HepG2 (cell line): ENCODE data around the gene PRKAG1. TPM values are rescaled to one million over a fixed set of nuclear protein-coding genes. Genes with fewer than 3 reads are reported as not detected.

Source experiments
- ATAC-seq: fragments of 200-7000 bp; cut with Tn5 transposase; 3 replicates; pipeline ENCODE4 v1.9.1; 2020; ENCODE audit warnings: mild to moderate bottlenecking, moderate library complexity
- BruUV-seq: library from RNA; stranded (reverse); fragments of 400-500 nt; replicated peaks from 2 replicates; lab custom pipeline; 2021; lab: Mats Ljungman, UMichigan
- CTCF ChIA-PET: fragments of 300-600 bp; formaldehyde crosslinking; extraction: SDS; loops from one replicate; lab custom pipeline; 2021; ENCODE audit warnings: low total read pairs, inconsistent platforms, low intra/inter-chr PET ratio; lab: Yijun Ruan, JAX
- POLR2A ChIA-PET: fragments of 350-600 bp; sonication (Branson Sonifier 250); formaldehyde crosslinking; loops from one replicate; lab custom pipeline; 2020; ENCODE audit warnings: antibody characterized with exemption, inconsistent platforms; lab: Yijun Ruan, JAX
- DNase-seq: peaks from one replicate; pipeline ENCODE4 v3.0.0-alpha.2; 2015; ENCODE audit warnings: low spot score
- FAIRE-seq: peaks from 3 replicates; lab custom pipeline; 2011; peaks lifted over from hg19 to GRCh38; lab: Jason Lieb, UNC
- H2AFZ ChIP-seq: one replicate; pipeline ENCODE4 v1.6.1; 2011; ENCODE audit warnings: low read length, inconsistent platforms
- H3K27ac ChIP-seq: fragments of 300-600 bp; 3 replicates; pipeline ENCODE4 v1.8.0; 2011; ENCODE audit warnings: mixed run types, mild to moderate bottlenecking, mixed read lengths, low read length, inconsistent platforms; ENCODE audit not compliant: insufficient read depth; ENCODE audit errors: extremely low read length
- H3K27me3 ChIP-seq, 2 experiments: fragments of 200-600 bp in 1 of 2; 2 replicates in 1 of 2; 3 replicates in 1 of 2; pipeline versions ENCODE4 v1.6.0 to v1.8.0; 2011; ENCODE audit warnings: low read length in 2 of 2, mild to moderate bottlenecking in 2 of 2, moderate library complexity in 2 of 2, inconsistent platforms in 1 of 2; ENCODE audit not compliant: insufficient read depth in 2 of 2, control insufficient read depth in 1 of 2
- H3K36me3 ChIP-seq, 2 experiments: fragments of 200-600 bp in 1 of 2; replicated peaks in 1 of 2; 2 replicates in 1 of 2; 3 replicates in 1 of 2; pipeline versions ENCODE4 v1.5.1 to v1.8.0; 2011; ENCODE audit warnings: low read length in 2 of 2, inconsistent platforms in 1 of 2; ENCODE audit not compliant: insufficient read depth in 2 of 2, control insufficient read depth in 1 of 2
- H3K4me1 ChIP-seq: 2 replicates; pipeline ENCODE4 v1.5.1; 2012; ENCODE audit warnings: low read length, inconsistent platforms; ENCODE audit not compliant: insufficient read depth
- H3K4me2 ChIP-seq: 2 replicates; pipeline ENCODE4 v1.6.0; 2011; ENCODE audit warnings: low read depth, low read length, inconsistent platforms
- H3K4me3 ChIP-seq, 3 experiments: fragments of 200-600 bp in 1 of 3; sonication (generic), shearing (Covaris generic) in 1 of 3; replicated peaks in 1 of 3; 2 replicates each; pipeline ENCODE4 v1.5.1; 2011 to 2016; ENCODE audit warnings: low read length in 3 of 3, inconsistent platforms in 2 of 3, low read depth in 2 of 3, mild to moderate bottlenecking in 2 of 3, control low read depth in 1 of 3, mixed read lengths in 1 of 3; ENCODE audit not compliant: insufficient read depth in 1 of 3
- H3K79me2 ChIP-seq: one replicate; pipeline ENCODE4 v1.6.1; 2011; ENCODE audit warnings: low read length, inconsistent platforms; ENCODE audit not compliant: insufficient read depth
- H3K9ac ChIP-seq: 2 replicates; pipeline ENCODE4 v1.6.0; 2011; ENCODE audit warnings: mild to moderate bottlenecking, low read depth, low read length, inconsistent platforms; ENCODE audit not compliant: insufficient read depth
- H3K9me3 ChIP-seq: 2 replicates; pipeline ENCODE4 v1.5.1; 2012; ENCODE audit warnings: mild to moderate bottlenecking, low read length
- H4K20me1 ChIP-seq: 2 replicates; pipeline ENCODE4 v1.6.0; 2011; ENCODE audit warnings: inconsistent platforms, mild to moderate bottlenecking, low read length, moderate library complexity; ENCODE audit not compliant: insufficient read depth
- ASH2L ChIP-seq: fragments of 300-600, 200-600 bp; sonication (generic); IDR thresholded peaks from 2 replicates; pipeline ENCODE4 v1.7.0; 2017; ENCODE audit warnings: low read depth, mild to moderate bottlenecking, moderate library complexity, mixed read lengths, low read length; ENCODE audit not compliant: insufficient read length
- BRD4 ChIP-seq: sonication (generic); formaldehyde crosslinking; IDR thresholded peaks from 2 replicates; pipeline ENCODE4 v1.4.0; 2020; ENCODE audit warnings: missing genetic modification reagents
- CCAR2 ChIP-seq: fragments of 200-400 bp; formaldehyde crosslinking; optimal IDR thresholded peaks from 2 replicates; pipeline ENCODE3; 2018; ENCODE audit warnings: low read depth, mild to moderate bottlenecking, low read length, moderate library complexity
- HDAC1 ChIP-seq: sonication (generic); formaldehyde crosslinking; IDR thresholded peaks from 2 replicates; pipeline ENCODE4 v1.5.1; 2020; ENCODE audit warnings: mild to moderate bottlenecking, missing genetic modification reagents
- MYNN ChIP-seq: sonication (generic); formaldehyde crosslinking; IDR thresholded peaks from 2 replicates; pipeline ENCODE4 v1.4.0; 2020; ENCODE audit warnings: mild to moderate bottlenecking, low read depth, missing genetic modification reagents
- PITX1 ChIP-seq: sonication (generic); formaldehyde crosslinking; IDR thresholded peaks from 2 replicates; pipeline ENCODE4 v1.5.1; 2020; ENCODE audit warnings: mild to moderate bottlenecking, missing genetic modification reagents
- SOX13 ChIP-seq, 3 experiments: fragments of 450-650 bp in 1 of 3; sonication (generic) in 1 of 3; formaldehyde crosslinking in 1 of 3; IDR thresholded peaks in 2 of 3; conservative IDR thresholded peaks in 1 of 3; 2 replicates each; pipeline versions ENCODE4 v1.5.0 to v1.6.1; 2016 to 2020; ENCODE audit warnings: antibody characterized with exemption in 1 of 3, mild to moderate bottlenecking in 1 of 3, missing compliant biosample characterization in 1 of 3, missing genetic modification reagents in 1 of 3, moderate library complexity in 1 of 3
- SOX6 ChIP-seq, 2 experiments: fragments of 450-650 bp in 1 of 2; sonication (generic) in 1 of 2; formaldehyde crosslinking in 1 of 2; IDR thresholded peaks; 2 replicates each; pipeline versions ENCODE4 v1.4.0 to v1.6.1; 2017 to 2020; ENCODE audit warnings: antibody characterized with exemption in 1 of 2, mild to moderate bottlenecking in 1 of 2, missing genetic modification reagents in 1 of 2
- TAF15 ChIP-seq: fragments of 200-400 bp; formaldehyde crosslinking; IDR thresholded peaks from one replicate; pipeline ENCODE4 v1.6.1; 2018; ENCODE audit warnings: mild to moderate bottlenecking, low read depth, low read length; ENCODE audit not compliant: poor library complexity, severe bottlenecking
- ZBTB46 ChIP-seq: sonication (generic); formaldehyde crosslinking; IDR thresholded peaks from 2 replicates; pipeline ENCODE4 v1.4.0; 2020; ENCODE audit warnings: mild to moderate bottlenecking, missing genetic modification reagents, borderline replicate concordance
- ZNF33A ChIP-seq: sonication (generic); formaldehyde crosslinking; IDR thresholded peaks from 2 replicates; pipeline ENCODE4 v1.5.1; 2020; ENCODE audit warnings: missing genetic modification reagents, mild to moderate bottlenecking, moderate library complexity, borderline replicate concordance
- ZNF446 ChIP-seq: sonication (generic); formaldehyde crosslinking; IDR thresholded peaks from 2 replicates; pipeline ENCODE4 v1.5.0; 2020; ENCODE audit warnings: mild to moderate bottlenecking, missing genetic modification reagents
- ZNF460 ChIP-seq: sonication (generic); formaldehyde crosslinking; IDR thresholded peaks from 2 replicates; pipeline ENCODE4 v1.5.1; 2020; ENCODE audit warnings: missing genetic modification reagents, mild to moderate bottlenecking, borderline replicate concordance
- ZNF550 ChIP-seq: sonication (generic); formaldehyde crosslinking; IDR thresholded peaks from 2 replicates; pipeline ENCODE4 v1.4.0; 2020; ENCODE audit warnings: mild to moderate bottlenecking, missing genetic modification reagents, borderline replicate concordance
- WGBS: methylation state at CpG from one replicate; pipeline ENCODE4 v1.1.6; 2017; ENCODE audit warnings: low lambda C conversion rate; 5-methylcytosine and 5-hydroxymethylcytosine counted together
- in situ Hi-C: cut with HindIII; loops from 2 replicates; pipeline ENCODE4 v1.10.0; 2017; ENCODE audit warnings: low pct_unique_long_range_greater_than_20kb; ENCODE audit not compliant: extremely low pct_ligation_motif_present
- intact Hi-C: fragments of 100-400 bp; cut with micrococcal nuclease; formaldehyde crosslinking; loops from one replicate; pipeline ENCODE4 v1.10.0; 2022; ENCODE audit not compliant: unreplicated experiment
- polyA plus RNA-seq, 8 experiments: library from polyadenylated mRNA; depleted of rRNA in 3 of 8; stranded (reverse) in 7 of 8; unstranded in 1 of 8; fragments of >200 nt; fragmentation: Illumina TruSeq in 4 of 8; extraction: Trizol in 4 of 8; gene quantifications; 2 replicates each; pipeline versions ENCODE4 v1.2.1 to v1.2.3, GENCODE V29; 2011 to 2016; ENCODE audit warnings: low read depth in 4 of 8, missing spikeins in 1 of 8, mixed read lengths in 1 of 8; ENCODE audit not compliant: insufficient read depth in 1 of 8
- total RNA-seq, 5 experiments: library from RNA; depleted of rRNA; stranded (reverse); fragments of >200 nt; fragmentation: Illumina TruSeq; extraction: Trizol; gene quantifications; 2 replicates each; pipeline ENCODE4 v1.2.3, GENCODE V29; 2016; ENCODE audit warnings: low read depth in 1 of 5
- TF ChIP-seq, protein P1 (sequence below): sonication (generic); formaldehyde crosslinking; IDR thresholded peaks from 2 replicates; pipeline ENCODE4 v1.4.0; 2020; ENCODE audit warnings: low read depth, mild to moderate bottlenecking, missing genetic modification reagents

The PRKAG1 gene
- total and polyA plus RNA-seq, 2 of the 13 experiments (the other 11 are each of a cell fraction or from before 2014, with no cell fraction given): 26.1 to 32.8 TPM

DNA sequence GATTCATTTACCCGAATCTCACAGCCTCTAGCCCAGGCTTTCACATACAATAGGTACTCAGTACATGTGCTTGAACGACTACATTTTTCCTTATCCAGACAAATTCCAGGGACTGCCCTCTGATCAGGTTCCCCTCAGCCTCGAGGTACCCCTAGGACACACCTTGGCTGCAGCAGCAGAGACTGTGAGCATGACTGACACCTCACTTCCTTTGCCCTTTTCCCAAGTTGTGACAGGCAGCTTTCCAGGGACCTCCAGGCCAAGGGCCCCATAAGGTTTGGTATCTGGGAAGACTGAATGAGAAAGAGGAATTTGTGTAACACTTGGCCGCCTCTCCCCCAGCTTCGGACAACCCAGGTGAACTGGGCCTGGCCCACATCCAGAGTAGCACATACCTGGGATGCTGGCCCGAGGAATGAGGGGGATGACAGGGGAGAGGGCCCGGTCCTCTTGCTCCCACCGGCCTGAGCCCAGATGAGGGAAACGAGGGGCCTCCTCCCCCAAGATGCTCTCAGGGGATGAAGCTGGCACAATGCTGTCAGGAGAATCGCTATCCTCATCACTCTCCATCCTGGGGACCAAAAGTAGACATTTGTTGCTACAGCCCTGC lies 10.2 kb upstream of the PRKAG1 start:
- Histone ChIP-seq H4K20me1 (no peaks in the 10 kb centered on the region), H3K9me3 (no peaks in the 10 kb centered on the region), H3K36me3 (peaks cover 43 to 88% of the 10 kb centered on the region in 2 experiments), H2AFZ (no peak overlapping the region), H3K4me2 (no peak overlapping the region), H3K79me2 (no peaks in the 10 kb centered on the region), H3K4me1 (no peaks in the 10 kb centered on the region), H3K27ac (no peak overlapping the region), H3K27me3 (no peaks in the 10 kb centered on the region), H3K4me3 (no peak overlapping the region), H3K9ac (no peak overlapping the region)
- POLR2A ChIA-PET: no interaction called here
- in situ Hi-C loops: no loop called here
- intact Hi-C loops: no loop called here
- no TSS peak for BruUV-seq
- TF ChIP-seq, protein P1, sequence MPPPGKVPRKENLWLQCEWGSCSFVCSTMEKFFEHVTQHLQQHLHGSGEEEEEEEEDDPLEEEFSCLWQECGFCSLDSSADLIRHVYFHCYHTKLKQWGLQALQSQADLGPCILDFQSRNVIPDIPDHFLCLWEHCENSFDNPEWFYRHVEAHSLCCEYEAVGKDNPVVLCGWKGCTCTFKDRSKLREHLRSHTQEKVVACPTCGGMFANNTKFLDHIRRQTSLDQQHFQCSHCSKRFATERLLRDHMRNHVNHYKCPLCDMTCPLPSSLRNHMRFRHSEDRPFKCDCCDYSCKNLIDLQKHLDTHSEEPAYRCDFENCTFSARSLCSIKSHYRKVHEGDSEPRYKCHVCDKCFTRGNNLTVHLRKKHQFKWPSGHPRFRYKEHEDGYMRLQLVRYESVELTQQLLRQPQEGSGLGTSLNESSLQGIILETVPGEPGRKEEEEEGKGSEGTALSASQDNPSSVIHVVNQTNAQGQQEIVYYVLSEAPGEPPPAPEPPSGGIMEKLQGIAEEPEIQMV: no peak
- no peak for TF ChIP-seq ZNF460
- no peak for TF ChIP-seq BRD4 (CRISPR knock-in tag)
- TF ChIP-seq ZNF446 (CRISPR knock-in tag): no peak
- no peak for TF ChIP-seq TAF15
- no peak for TF ChIP-seq SOX13 (IDR thresholded peaks at IDR 0.05)
- TF ChIP-seq SOX13 (CRISPR knock-in tag; conservative IDR thresholded peaks at IDR 0.05 in 1 of 2, IDR thresholded peaks at IDR 0.05 in 1 of 2): no peak
- TF ChIP-seq ZBTB46: no peak
- no peak for TF ChIP-seq ASH2L
- TF ChIP-seq CCAR2: no peak
- TF ChIP-seq ZNF550 (CRISPR knock-in tag): no peak
- no peak for TF ChIP-seq MYNN
- TF ChIP-seq PITX1 (CRISPR knock-in tag): no peak
- no peak for TF ChIP-seq ZNF33A (CRISPR knock-in tag)
- TF ChIP-seq HDAC1 (CRISPR knock-in tag): no peak
- TF ChIP-seq SOX6 (IDR thresholded peaks at IDR 0.05): no peak
- no peak for TF ChIP-seq SOX6 (CRISPR knock-in tag; IDR thresholded peaks at IDR 0.05)
- no peak for DNase-seq
- ATAC-seq: no peak
- CTCF ChIA-PET: no interaction called here
- WGBS: 97% methylated on average over 7 of the region's 10 CpGs
- FAIRE-seq: no peak
